HG02642 (cell line): ENCODE data around the gene GDNF.
"Not testable (repeated sequence)": the region's sequence is repeated elsewhere in the genome, so short reads cannot be mapped to it uniquely, and the experiment has no call there.

Source experiments
- ATAC-seq: cut with Tn5 transposase; IDR thresholded peaks from one replicate; pipeline ENCODE4 v1.9.1; 2021; ENCODE audit warnings: mild to moderate bottlenecking; ENCODE audit not compliant: unreplicated experiment, poor library complexity

The GDNF gene

GRCh38 chr5:37823433-37824152 is 16.2 kb downstream of the GDNF start:
- ATAC-seq, result no peak

GRCh38 chr5:37816883-37817282 is 23.0 kb downstream of the GDNF start:
- no peak for ATAC-seq

GRCh38 chr5:37816331-37816730 is 23.5 kb downstream of the GDNF start:
- ATAC-seq, result no peak

- ATAC-seq, result no peak
These were observed 23.9 kb downstream of the GDNF start for GRCh38 chr5:37815913-37816312.

GRCh38 chr5:37814699-37815098 is 25.1 kb downstream of the GDNF start:
- no peak for ATAC-seq

- ATAC-seq, result no peak
These were observed 27.5 kb downstream of the GDNF start for GRCh38 chr5:37812365-37812764.

- ATAC-seq, result no peak
These were observed 28.0 kb downstream of the GDNF start for GRCh38 chr5:37811866-37812265.

- ATAC-seq, result no peak
These were observed 29.5 kb downstream of the GDNF start for GRCh38 chr5:37810311-37810710.

GRCh38 chr5:37808945-37809344 is 30.9 kb downstream of the GDNF start:
- no peak for ATAC-seq

- no peak for ATAC-seq
These were observed 32.1 kb downstream of the GDNF start for GRCh38 chr5:37807621-37808301.

GRCh38 chr5:37807015-37807414 is 32.8 kb downstream of the GDNF start:
- ATAC-seq, result no peak

- ATAC-seq, result no peak
These were observed 33.4 kb downstream of the GDNF start for GRCh38 chr5:37806476-37806875.

GRCh38 chr5:37806016-37806415 is 33.8 kb downstream of the GDNF start:
- ATAC-seq, result no peak

- no peak for ATAC-seq
These were observed 35.4 kb downstream of the GDNF start for GRCh38 chr5:37804401-37804800.

- no peak for ATAC-seq
These were observed 36.4 kb downstream of the GDNF start for GRCh38 chr5:37803487-37803886.

GRCh38 chr5:37801521-37801920 is 38.3 kb downstream of the GDNF start:
- ATAC-seq, result no peak

GRCh38 chr5:37799865-37800421 is 39.9 kb downstream of the GDNF start:
- ATAC-seq, result no peak

- ATAC-seq, result not testable (repeated sequence)
These were observed 43.4 kb downstream of the GDNF start for GRCh38 chr5:37796435-37796834.

GRCh38 chr5:37795292-37795691 is 44.5 kb downstream of the GDNF start:
- ATAC-seq, result not testable (repeated sequence)

GRCh38 chr5:37792975-37793631 is 46.7 kb downstream of the GDNF start:
- ATAC-seq, result no peak

GRCh38 chr5:37791321-37791720 is 48.5 kb downstream of the GDNF start:
- ATAC-seq, result no peak
